ENCODE measurements around the gene LRRC26. TPM values are rescaled to one million over a fixed set of nuclear protein-coding genes. Genes with fewer than 3 reads are reported as not detected.

LRRC26 gene
- total and polyA plus RNA-seq, 2 of the 13 experiments (the other 11 are each of a cell fraction or from before 2014, with no cell fraction given): not detected

DNA sequence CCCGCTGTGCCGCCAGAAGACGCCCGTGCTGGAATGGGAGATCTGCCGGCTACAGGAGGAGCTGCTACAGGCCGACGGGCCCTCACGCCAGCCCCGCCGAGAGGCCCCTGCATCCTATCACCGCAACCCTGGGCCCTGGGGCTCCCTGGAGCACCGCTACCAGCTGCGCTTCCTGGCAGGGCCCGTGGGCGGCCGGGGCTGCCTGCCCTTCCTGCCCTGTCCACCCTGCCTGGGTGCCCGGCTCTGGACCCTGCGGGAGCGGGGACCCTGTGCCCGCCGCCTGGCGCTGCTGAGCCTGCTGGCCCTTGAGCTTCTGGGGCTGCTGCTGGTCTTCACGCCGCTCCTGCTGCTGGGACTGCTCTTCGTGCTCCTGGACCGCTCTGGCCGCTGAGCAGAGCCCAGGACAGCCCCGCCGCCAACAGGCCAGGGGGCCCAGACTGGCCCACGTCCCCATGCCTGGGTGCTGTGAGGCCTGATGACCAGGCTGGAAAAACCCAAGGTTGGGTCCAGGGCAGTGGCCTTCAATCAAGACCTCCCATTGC, 48.4 kb upstream of the LRRC26 start (continued):
- TF ChIP-seq ZBTB40 (IDR thresholded peaks at IDR 0.05): no peak
- 0 out of 2 replicates have a peak, but pooled peaks have one; percentile 1 for TF ChIP-seq ZBTB40 (CRISPR knock-in tag; IDR thresholded peaks at IDR 0.05)
- peak; percentile 24; the same call in 1 of the 2 replicates for TF ChIP-seq ZBTB38 (CRISPR knock-in tag; IDR thresholded peaks at IDR 0.05)
- 0 out of 2 replicates have a peak, but pooled peaks have one; percentile 10 for TF ChIP-seq SPEN (CRISPR knock-in tag; IDR thresholded peaks at IDR 0.05; ENCODE audit: low read depth)
- TF ChIP-seq JARID2 (CRISPR knock-in tag; IDR thresholded peaks at IDR 0.05; ENCODE audit: insufficient replicate concordance): no peak
- TF ChIP-seq AGO1 (IDR thresholded peaks at IDR 0.05; ENCODE audit: low read depth, low read length, poor library complexity, severe bottlenecking): peak; percentile 44
- no peak for TF ChIP-seq SOX6 (IDR thresholded peaks at IDR 0.05)
- peak; percentile 20; the same call in 1 of the 2 replicates for TF ChIP-seq SOX6 (CRISPR knock-in tag; IDR thresholded peaks at IDR 0.05)
- peak; percentile 12 for TF ChIP-seq HNRNPLL (IDR thresholded peaks at IDR 0.05; ENCODE audit: low read depth, low read length, poor library complexity, severe bottlenecking)
- no peak for TF ChIP-seq ZNF274 (CRISPR knock-in tag; IDR thresholded peaks at IDR 0.05)
- no peak for TF ChIP-seq TP53 (CRISPR knock-in tag; conservative IDR thresholded peaks at IDR 0.05)
- no peak for TF ChIP-seq MTA1 (CRISPR knock-in tag; IDR thresholded peaks at IDR 0.05; ENCODE audit: borderline replicate concordance)
- TF ChIP-seq RBFOX2 (IDR thresholded peaks at IDR 0.05; ENCODE audit: low read depth, low read length): peak; percentile 67
- 0 out of 2 replicates have a peak, but pooled peaks have one; percentile 49 for TF ChIP-seq ZNF225 (CRISPR knock-in tag; IDR thresholded peaks at IDR 0.05)
- TF ChIP-seq ZNF343 (CRISPR knock-in tag; IDR thresholded peaks at IDR 0.05): 0 out of 2 replicates have a peak, but pooled peaks have one; percentile 23
- TF ChIP-seq ZSCAN31 (CRISPR knock-in tag; IDR thresholded peaks at IDR 0.05; ENCODE audit: low read depth): peak; percentile 56; the same call in 1 of the 2 replicates

Measured in HepG2 (cell line).